Astrocyte (in vitro differentiated cells and primary cell): Measurements from ENCODE around the gene IFRD2. TPM values are rescaled to one million over a fixed set of nuclear protein-coding genes. Genes with fewer than 3 reads are reported as not detected.

Experiments
- DNase-seq: peaks from one replicate; pipeline ENCODE4 v3.0.0-alpha.2; 2010; ENCODE audit warnings: low read depth
- FAIRE-seq: peaks from 2 replicates; lab custom pipeline; 2011; peaks lifted over from hg19 to GRCh38; lab: Jason Lieb, UNC
- H2AFZ ChIP-seq: 2 replicates; pipeline ENCODE4 v1.6.0; 2012; ENCODE audit warnings: low read depth, low read length, inconsistent platforms
- H3K27ac ChIP-seq: 2 replicates; pipeline ENCODE4 v1.5.1; 2011; ENCODE audit warnings: low read depth, low read length, inconsistent platforms
- H3K27me3 ChIP-seq: 2 replicates; pipeline ENCODE4 v1.6.0; 2011; ENCODE audit warnings: low read length, inconsistent platforms; ENCODE audit not compliant: insufficient read depth
- H3K36me3 ChIP-seq: 2 replicates; pipeline ENCODE4 v1.5.1; 2011; ENCODE audit warnings: low read length, inconsistent platforms; ENCODE audit not compliant: insufficient read depth
- H3K4me1 ChIP-seq: 2 replicates; pipeline ENCODE4 v1.5.1; 2011; ENCODE audit warnings: low read length, inconsistent platforms; ENCODE audit not compliant: insufficient read depth
- H3K4me2 ChIP-seq: 2 replicates; pipeline ENCODE4 v1.6.0; 2012; ENCODE audit warnings: low read length, inconsistent platforms
- H3K4me3 ChIP-seq: 2 replicates; pipeline ENCODE4 v1.5.1; 2011; ENCODE audit warnings: low read depth, mild to moderate bottlenecking, low read length, inconsistent platforms; ENCODE audit not compliant: insufficient read depth
- H3K79me2 ChIP-seq: 2 replicates; pipeline ENCODE4 v1.6.0; 2012; ENCODE audit warnings: mild to moderate bottlenecking, low read length, inconsistent platforms; ENCODE audit not compliant: insufficient read depth
- H3K9ac ChIP-seq: 2 replicates; pipeline ENCODE4 v1.6.0; 2012; ENCODE audit warnings: mild to moderate bottlenecking, low read length, inconsistent platforms
- H3K9me3 ChIP-seq: 2 replicates; pipeline ENCODE4 v1.5.1; 2012; ENCODE audit warnings: low read depth, mild to moderate bottlenecking, low read length, inconsistent platforms; ENCODE audit not compliant: insufficient read depth
- H4K20me1 ChIP-seq: 2 replicates; pipeline ENCODE4 v1.6.0; 2012; ENCODE audit warnings: low read length, inconsistent platforms; ENCODE audit not compliant: insufficient read depth
- H3K27ac Mint-ChIP-seq: one replicate; pipeline ENCODE4 v1.8.0; 2021; ENCODE audit warnings: mild to moderate bottlenecking, mixed read lengths; ENCODE audit not compliant: unreplicated experiment
- H3K27me3 Mint-ChIP-seq: one replicate; pipeline ENCODE4 v1.8.0; 2021; ENCODE audit warnings: low read depth, mixed read lengths; ENCODE audit not compliant: unreplicated experiment
- H3K36me3 Mint-ChIP-seq: one replicate; pipeline ENCODE4 v1.8.0; 2021; ENCODE audit warnings: low read depth, mixed read lengths; ENCODE audit not compliant: unreplicated experiment
- H3K4me1 Mint-ChIP-seq: one replicate; pipeline ENCODE4 v1.8.0; 2021; ENCODE audit warnings: low read depth, mixed read lengths; ENCODE audit not compliant: unreplicated experiment
- H3K4me3 Mint-ChIP-seq: one replicate; pipeline ENCODE4 v1.8.0; 2021; ENCODE audit warnings: mild to moderate bottlenecking, moderate library complexity, mixed read lengths; ENCODE audit not compliant: unreplicated experiment
- H3K9me3 Mint-ChIP-seq: one replicate; pipeline ENCODE4 v1.8.0; 2021; ENCODE audit warnings: mild to moderate bottlenecking, mixed read lengths; ENCODE audit not compliant: unreplicated experiment
- EZH2 ChIP-seq: IDR thresholded peaks from 2 replicates; pipeline ENCODE4 v1.6.1; 2012; ENCODE audit warnings: mild to moderate bottlenecking, low read length, inconsistent platforms; ENCODE audit not compliant: insufficient read depth
- total RNA-seq: library from RNA; stranded (reverse); gene quantifications from 2 replicates; pipeline ENCODE4 v1.2.1, GENCODE V29; 2021
- TF ChIP-seq, protein P1 (sequence below): IDR thresholded peaks from 2 replicates; pipeline ENCODE4 v1.5.1; 2011; ENCODE audit warnings: low read depth, mild to moderate bottlenecking, inconsistent platforms, low read length, moderate library complexity; ENCODE audit not compliant: insufficient read depth

IFRD2 gene
- total RNA-seq, 1 donor from 2014 or later, result 66.8 TPM

GRCh38 chr3:50238549-50239026 is 53.6 kb downstream of the IFRD2 start:
- Mint-ChIP-seq H3K4me1 (peaks cover 31% of the 10 kb centered on the region), H3K27ac (peak overlapping the region; percentile 62), H3K27me3 (no peaks in the 10 kb centered on the region), H3K36me3 (peaks cover 5% of the 10 kb centered on the region), H3K4me3 (peak overlapping the region; percentile 100), H3K9me3 (no peaks in the 10 kb centered on the region)
- H3K27ac ChIP-seq, result peak overlapping the region; percentile 39
- peaks cover 76% of the 10 kb centered on the region for H3K79me2 ChIP-seq
- peak overlapping the region; percentile 97 for H3K4me2 ChIP-seq
- H3K27me3 ChIP-seq, result no peaks in the 10 kb centered on the region
- TF ChIP-seq, protein P1, sequence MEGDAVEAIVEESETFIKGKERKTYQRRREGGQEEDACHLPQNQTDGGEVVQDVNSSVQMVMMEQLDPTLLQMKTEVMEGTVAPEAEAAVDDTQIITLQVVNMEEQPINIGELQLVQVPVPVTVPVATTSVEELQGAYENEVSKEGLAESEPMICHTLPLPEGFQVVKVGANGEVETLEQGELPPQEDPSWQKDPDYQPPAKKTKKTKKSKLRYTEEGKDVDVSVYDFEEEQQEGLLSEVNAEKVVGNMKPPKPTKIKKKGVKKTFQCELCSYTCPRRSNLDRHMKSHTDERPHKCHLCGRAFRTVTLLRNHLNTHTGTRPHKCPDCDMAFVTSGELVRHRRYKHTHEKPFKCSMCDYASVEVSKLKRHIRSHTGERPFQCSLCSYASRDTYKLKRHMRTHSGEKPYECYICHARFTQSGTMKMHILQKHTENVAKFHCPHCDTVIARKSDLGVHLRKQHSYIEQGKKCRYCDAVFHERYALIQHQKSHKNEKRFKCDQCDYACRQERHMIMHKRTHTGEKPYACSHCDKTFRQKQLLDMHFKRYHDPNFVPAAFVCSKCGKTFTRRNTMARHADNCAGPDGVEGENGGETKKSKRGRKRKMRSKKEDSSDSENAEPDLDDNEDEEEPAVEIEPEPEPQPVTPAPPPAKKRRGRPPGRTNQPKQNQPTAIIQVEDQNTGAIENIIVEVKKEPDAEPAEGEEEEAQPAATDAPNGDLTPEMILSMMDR, result no peak
- TF ChIP-seq EZH2, result no peak
- peaks cover 46% of the 10 kb centered on the region for H3K4me1 ChIP-seq
- DNase-seq (no peak), FAIRE-seq (no peak)
- peaks cover 70% of the 10 kb centered on the region for H4K20me1 ChIP-seq
- no peaks in the 10 kb centered on the region for H3K9me3 ChIP-seq
- peak overlapping the region; percentile 42 for H2AFZ ChIP-seq
- peaks cover 3% of the 10 kb centered on the region for H3K36me3 ChIP-seq
- peak overlapping the region; percentile 95 for H3K9ac ChIP-seq
- peak overlapping the region; percentile 92 for H3K4me3 ChIP-seq

DNA sequence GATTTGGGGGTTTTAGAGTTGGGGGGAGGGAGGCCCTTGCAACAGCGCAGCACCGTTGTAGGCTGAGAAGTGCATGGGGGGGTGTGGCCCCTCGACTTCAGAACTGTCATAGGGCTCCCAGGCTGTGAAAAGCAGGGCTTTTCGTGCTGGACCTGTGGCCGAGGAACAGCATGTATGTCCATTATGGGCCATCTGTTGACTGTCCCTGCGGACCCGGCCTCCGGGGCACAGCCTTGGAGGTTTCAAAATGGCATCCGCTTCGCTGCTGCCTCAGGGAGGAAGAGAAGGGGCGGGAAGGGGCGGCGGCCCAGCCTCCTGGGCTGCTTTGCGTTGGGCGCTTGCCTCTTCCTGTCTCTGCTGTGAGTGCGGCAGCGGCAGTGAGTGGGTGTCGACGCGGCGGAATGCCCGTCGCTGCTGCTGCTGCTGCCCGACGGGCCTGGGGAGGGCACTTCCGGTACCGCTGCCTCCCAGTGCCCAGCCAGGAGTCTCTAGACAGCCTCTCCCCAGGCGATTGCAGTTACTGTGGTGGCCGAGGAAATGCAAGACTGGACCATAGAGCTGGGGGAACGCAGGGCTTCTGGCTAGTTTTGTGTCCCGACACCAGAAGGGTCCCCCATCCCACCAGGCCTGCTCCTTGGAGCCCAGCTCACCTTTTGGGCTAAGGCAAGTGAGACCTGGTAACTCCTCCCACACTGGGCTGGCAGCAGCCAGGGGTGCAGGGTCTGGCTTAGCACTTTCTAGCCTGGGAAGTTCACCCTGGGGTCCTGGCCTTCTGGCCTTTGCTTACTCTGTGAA is 54.3 kb downstream of the IFRD2 start:
- Histone ChIP-seq H2AFZ (peak overlapping the region; percentile 42), H3K4me2 (peak overlapping the region; percentile 97), H3K79me2 (peaks cover 70% of the 10 kb centered on the region), H3K4me1 (peaks cover 39% of the 10 kb centered on the region), H3K36me3 (peaks cover 3% of the 10 kb centered on the region), H3K9me3 (no peaks in the 10 kb centered on the region), H3K4me3 (peak overlapping the region; percentile 92), H4K20me1 (peaks cover 64% of the 10 kb centered on the region), H3K9ac (peak overlapping the region; percentile 95), H3K27ac (peak overlapping the region; percentile 63), H3K27me3 (no peaks in the 10 kb centered on the region)
- Mint-ChIP-seq H3K4me1 (peaks cover 29% of the 10 kb centered on the region), H3K4me3 (peak overlapping the region; percentile 100), H3K27ac (peak overlapping the region; percentile 88), H3K36me3 (peaks cover 5% of the 10 kb centered on the region), H3K27me3 (no peaks in the 10 kb centered on the region), H3K9me3 (no peaks in the 10 kb centered on the region)
- TF ChIP-seq, protein P1, result no peak
- TF ChIP-seq EZH2, result no peak
- DNase-seq (peak; percentile 80), FAIRE-seq (peak; percentile 29)

Other genes with a start within 250 kb of the IFRD2 start
- 124 and 127 TPM in 2 replicates for gene RBM5, start 203.5 kb downstream of the IFRD2 start, total RNA-seq
- 5.1 and 6.6 TPM in 2 replicates for gene SEMA3F, start 137.1 kb downstream of the IFRD2 start, total RNA-seq
- not detected in 2 replicates for gene GNAT1, start 100.8 kb downstream of the IFRD2 start, total RNA-seq
- gene SLC38A3, start 87.2 kb downstream of the IFRD2 start, total RNA-seq, result 0.68 and 1.9 TPM in 2 replicates
- gene GNAI2, start 56.2 kb downstream of the IFRD2 start, total RNA-seq, result 380 and 381 TPM in 2 replicates
- gene SEMA3B, start 23.3 kb downstream of the IFRD2 start, total RNA-seq, result 4.9 and 5.9 TPM in 2 replicates
- gene LSMEM2, start 13.3 kb downstream of the IFRD2 start, total RNA-seq, result 0.30 TPM in 1 of 2 replicates, not detected in the other
- gene HYAL3, start 7.0 kb upstream of the IFRD2 start, total RNA-seq, result 6.3 and 6.9 TPM in 2 replicates
- gene NAA80, start 7.0 kb upstream of the IFRD2 start, total RNA-seq, result 6.3 and 7.0 TPM in 2 replicates
- 0.27 and 0.46 TPM in 2 replicates for gene HYAL1, start 11.1 kb upstream of the IFRD2 start, total RNA-seq
- 42.9 and 45.8 TPM in 2 replicates for gene HYAL2, start 30.3 kb upstream of the IFRD2 start, total RNA-seq
- 39.5 and 41.4 TPM in 2 replicates for gene TUSC2, start 35.8 kb upstream of the IFRD2 start, total RNA-seq
- gene RASSF1, start 48.4 kb upstream of the IFRD2 start, total RNA-seq, result 19.5 and 26.5 TPM in 2 replicates
- gene ZMYND10, start 53.3 kb upstream of the IFRD2 start, total RNA-seq, result 0.39 and 0.55 TPM in 2 replicates
- 15.7 and 20.3 TPM in 2 replicates for gene NPRL2, start 58.3 kb upstream of the IFRD2 start, total RNA-seq
- 18.9 and 19.4 TPM in 2 replicates for gene CYB561D2, start 58.4 kb upstream of the IFRD2 start, total RNA-seq
- 48.7 and 49.8 TPM in 2 replicates for gene TMEM115, start 67.1 kb upstream of the IFRD2 start, total RNA-seq
- gene CACNA2D2, start 211.2 kb upstream of the IFRD2 start, total RNA-seq, result 0.31 and 1.00 TPM in 2 replicates